HT1080 (cell line): ENCODE data around the gene WWTR1. TPM values are rescaled to one million over a fixed set of nuclear protein-coding genes. Genes with fewer than 3 reads are reported as not detected.

ENCODE experiments used
- DNase-seq: peaks from one replicate; pipeline ENCODE4 v3.0.0-alpha.2; 2015; ENCODE audit warnings: low read depth
- total RNA-seq: library from RNA; depleted of rRNA; stranded (reverse); fragments of >200 nt; shearing (Covaris generic); gene quantifications from 2 replicates; pipeline ENCODE4 v1.2.3, GENCODE V29; 2014

WWTR1 gene
- total RNA-seq, 1 experiment from 2014 or later = 116 TPM

DNA sequence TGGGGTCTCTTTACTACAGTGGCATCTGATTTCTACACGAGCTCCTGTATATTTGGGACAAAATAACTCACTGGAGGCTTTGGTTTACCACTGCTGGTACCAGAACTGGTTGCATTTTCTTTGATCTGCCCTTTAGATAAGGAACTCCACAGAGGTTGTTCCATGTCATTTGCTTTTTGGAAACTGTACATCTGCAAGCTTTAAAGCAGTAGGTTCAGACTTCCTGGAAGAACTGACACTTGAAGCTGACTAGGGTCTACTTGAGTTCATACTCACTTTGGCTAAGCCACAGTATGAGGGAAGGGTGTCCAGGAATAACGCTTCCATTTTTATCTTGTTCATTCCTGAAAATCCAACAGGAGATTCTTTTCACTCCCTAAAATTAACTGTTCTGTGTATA, 86.4 kb downstream of the WWTR1 start:
- no peak for DNase-seq

DNA sequence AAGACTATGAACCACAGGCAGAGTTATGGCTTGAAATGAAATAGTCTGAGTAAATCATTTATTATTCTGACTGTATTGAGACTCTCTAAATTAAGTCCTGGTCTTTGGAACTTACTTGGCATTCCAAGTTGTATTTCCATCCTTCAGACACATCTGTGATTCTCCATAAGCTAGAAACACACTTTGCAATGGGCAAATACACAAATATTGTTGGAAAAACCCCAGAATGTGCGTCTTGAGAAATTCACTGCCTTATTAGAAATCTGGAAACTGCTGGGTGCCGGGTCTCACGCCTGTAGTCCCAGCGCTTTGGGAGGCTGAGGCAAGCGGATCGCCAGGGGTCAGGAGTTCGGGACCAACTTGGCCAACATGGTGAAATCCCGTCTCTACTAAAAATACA, 87.8 kb downstream of the WWTR1 start:
- no peak for DNase-seq

DNA sequence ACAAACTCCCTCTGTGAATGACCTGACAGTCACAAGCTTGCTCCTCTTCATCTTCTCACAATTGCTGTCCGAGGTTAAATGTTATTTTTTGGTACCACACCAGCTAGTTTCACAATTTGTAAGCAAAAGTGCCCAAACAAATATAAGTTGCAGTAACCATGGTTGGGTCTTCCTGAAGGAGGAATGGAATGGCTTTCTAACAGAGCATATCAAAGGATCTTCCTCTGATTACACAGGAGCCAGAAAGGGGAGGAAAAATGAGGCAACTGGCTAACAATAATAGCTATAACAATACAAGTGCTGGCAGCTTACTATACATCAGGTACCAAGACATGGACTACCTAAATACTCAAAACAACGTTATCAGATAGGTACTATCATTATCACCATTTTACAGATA, 90.4 kb downstream of the WWTR1 start:
- no peak for DNase-seq

DNA sequence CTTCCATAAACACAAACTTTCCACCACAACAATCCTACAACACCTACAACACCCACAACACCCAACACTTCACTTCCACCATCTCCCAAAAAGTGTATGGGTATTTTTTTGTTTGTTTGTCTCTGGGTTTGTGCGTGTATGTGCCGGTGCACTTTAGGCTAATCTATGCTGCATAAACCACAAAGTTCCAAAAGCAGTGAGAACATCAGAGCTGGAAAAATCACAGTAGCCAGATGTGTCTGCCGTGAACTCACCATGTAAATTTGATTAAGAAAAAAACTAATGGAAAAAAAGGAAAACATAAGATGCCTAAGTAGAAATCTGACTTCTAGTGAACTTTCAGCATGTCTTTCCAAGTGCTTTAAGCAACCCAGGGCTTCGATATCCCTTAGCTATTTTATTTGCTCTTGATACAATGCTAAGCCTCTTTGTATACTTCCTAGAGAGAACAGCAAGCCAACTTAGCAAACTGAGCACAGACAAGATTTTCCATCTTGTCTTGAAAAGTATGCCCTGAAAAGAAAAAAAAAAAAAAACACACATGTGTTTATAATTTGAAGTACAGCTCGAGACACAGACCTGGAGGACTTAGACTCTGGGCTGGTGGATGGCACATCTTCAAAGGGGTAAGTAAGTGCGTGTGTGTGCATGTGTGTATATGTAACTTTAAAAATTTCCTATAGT, 91.4 kb downstream of the WWTR1 start:
- no peak for DNase-seq

DNA sequence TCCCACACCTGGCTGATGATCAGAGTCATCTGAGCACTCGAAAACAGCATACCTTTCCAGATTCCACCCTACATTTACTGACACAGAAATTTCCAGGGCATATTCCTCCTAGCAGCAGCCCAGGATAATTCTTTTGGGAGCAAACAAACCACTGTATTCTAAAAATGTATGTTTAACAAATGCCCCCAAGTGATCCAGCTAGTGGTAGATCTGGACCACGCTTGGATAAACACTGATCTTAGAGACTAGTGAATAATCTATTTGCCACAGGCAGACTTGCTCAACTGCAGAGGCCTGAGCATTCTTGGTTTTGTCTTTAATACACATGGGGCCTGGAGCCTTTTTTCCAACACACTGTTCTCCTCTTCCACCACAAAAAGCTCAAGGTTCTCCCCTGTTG, 93.7 kb downstream of the WWTR1 start:
- no peak for DNase-seq

DNA sequence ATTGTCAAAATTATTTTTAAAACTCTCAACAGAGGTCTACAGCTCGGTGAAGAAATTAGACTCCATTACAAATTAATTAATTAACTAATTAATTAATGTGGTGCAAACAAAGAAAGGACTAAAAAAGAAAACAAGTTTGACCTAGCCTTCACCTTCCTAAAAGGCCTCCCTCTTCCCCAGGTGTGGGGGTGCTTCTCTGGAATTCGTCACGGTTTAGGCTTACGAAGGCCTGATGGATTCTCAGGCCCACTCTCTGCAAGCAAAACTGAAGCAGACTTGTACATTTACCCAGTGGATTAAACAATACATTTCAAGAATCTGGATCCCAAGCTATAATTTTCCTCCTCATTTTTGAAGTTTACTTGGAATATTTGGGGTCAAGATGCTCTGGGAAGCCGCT, 94.7 kb downstream of the WWTR1 start:
- no peak for DNase-seq

DNA sequence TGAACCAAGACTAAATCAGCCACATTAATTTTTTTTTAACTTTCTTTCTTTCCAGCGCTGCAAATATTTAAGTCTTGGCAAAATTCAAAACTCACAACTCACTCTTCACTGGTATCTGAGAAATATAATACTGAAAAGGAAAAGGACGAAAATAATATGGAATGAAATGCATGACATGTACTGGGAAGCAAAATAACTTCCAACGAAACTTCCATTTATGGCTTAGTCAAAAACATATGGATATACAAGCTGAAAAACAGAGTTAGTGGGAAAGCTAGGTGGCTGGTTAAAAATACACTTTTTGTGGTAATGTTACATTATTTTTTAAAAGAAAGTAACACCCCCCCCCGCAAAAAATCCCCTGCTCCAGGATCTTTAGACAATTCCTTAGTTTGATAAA, 97.2 kb downstream of the WWTR1 start:
- no peak for DNase-seq

DNA sequence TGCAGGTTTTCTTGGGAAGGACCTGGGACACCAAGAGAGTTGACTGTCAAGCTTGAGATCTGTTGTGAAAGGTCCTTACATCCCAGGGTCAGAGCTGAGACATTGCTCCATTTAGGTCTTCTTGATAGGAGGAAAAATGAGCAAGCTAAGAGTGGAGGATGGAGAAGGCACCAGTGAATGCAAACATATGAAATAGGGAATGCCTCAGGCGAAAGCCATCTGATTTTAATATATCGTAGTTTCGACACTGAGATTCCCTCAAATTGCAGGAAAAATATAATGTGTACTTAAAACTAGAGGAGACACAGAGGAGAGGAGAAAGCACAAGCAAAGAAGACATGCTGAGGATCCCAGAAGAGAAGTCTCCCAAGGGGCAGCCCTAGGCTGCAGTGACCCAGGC, 97.8 kb downstream of the WWTR1 start:
- no peak for DNase-seq

DNA sequence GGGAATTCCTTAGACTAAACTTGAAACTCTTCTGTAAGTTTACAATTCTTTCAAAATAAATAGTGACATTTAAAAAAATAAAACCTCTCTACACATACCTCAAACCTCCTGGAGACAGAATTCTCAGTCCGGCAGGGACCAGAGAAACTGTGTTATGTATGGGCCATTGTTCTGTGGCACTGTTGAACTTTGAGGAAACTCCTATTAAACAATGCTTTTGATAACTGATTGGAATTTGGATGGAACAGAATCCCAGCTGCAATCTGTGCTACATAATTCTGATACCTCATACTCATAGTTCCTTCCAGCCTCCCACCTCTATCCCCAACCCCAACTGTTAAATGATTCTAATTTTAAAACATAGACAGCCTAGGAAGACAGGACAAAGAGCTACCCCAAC, 98.3 kb downstream of the WWTR1 start:
- DNase-seq = no peak

DNA sequence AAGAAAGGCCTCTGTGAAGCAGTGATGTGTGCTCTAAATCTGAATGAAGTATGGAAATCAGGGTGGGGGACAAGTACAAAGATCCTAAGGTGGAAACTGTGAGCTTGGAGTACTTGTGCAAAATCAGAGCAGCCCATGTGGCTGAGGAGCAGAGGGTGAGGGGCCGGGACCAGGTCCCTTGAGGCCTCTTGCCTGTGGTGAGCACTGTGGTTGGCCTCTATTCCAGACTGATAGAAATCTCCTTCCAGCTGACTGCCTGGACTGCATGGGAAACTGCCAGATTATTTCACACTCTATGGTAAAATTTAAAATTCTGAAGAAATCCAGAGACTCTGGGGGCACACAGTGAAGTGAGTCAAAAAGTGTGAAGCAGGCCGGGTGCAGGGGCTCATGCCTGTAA, 101.9 kb downstream of the WWTR1 start:
- no peak for DNase-seq

DNA sequence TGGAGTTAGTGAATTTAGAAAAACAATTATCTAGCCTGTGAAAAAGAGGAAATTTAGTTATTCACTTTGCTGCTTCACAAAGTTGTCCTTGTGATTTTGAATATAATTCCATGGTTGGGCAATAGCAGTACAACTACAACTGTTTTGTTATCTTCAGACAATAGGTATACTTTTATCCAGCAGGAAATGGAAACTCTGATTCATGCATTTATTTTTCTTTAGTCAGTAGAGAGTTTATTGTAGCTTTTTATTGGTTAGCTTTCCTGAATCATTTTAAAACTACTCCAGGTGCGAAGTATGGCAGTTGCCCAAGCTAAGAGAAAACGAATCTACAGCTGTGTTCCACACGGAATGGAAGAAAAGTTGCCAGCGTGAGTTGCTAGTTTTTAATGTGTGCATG, 103.0 kb downstream of the WWTR1 start:
- DNase-seq = peak; percentile 97

DNA sequence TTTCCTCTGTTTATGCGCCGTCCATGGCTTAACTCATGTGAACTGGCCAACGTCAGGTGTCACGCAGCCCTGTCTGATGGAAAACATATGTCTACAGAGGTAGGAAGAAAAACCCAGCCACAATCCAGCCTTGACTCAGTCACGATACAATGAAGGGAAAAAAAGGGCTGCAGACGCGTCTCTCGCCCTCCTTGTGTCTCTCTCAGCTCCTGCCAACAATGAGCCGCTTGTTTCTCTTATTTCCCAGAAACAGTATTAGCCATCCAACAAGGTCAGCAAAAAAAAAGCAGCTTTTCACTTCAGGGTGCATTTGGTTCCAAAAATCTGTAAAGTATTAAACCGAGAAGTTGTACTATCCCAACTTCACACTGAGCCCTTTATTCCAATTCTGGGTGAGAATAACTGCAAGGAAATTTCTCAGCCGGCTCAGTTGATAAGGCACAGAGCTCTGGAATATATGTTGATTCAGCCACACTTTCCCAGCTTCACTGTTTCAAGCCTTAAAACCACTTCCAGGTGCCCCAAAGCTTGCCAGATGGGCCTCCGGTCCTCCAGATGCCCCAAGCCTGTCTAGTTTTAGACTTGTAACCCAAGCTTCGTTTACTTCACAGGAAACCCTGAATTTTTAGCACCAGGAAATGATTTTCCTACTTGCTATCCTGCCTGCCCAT, 103.9 kb downstream of the WWTR1 start:
- peak; percentile 76 for DNase-seq

DNA sequence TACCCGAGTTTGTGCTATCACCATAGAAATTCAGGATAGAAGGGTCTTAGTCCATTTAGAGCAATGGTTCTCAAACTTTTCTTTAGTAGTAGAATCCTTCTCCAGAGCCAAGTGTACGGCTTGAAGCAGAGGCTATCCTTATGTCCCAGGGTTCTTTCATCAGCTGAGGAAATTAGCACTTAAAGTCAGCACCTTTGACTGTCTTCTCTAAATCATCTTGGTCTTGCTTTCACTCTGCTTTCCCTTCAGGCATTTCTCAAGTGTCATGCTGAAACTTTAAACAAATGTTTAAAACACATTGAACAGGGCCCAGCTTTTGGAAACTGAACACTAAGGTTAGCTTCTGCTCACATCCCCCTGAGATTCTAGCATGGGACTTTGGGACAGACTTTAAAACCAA, 105.1 kb downstream of the WWTR1 start:
- no peak for DNase-seq

DNA sequence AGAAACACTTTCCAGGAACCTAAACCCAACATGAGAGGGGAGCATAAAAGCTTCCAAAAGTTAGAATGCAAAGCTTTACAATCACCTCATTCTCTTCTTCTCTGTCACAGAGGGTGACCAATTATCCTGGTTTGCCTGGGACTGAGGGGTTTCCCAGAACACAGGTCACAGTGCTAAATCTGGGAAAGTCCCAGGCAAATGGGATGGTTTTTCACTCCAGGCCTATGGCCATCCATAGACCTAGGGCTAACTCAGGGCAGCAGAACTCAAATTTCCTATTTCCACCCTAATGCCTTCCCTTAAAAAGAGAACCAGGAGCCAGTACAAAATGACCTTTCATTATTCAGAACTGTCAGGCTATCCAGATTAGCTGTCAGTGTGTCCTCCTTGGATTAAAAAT, 106.3 kb downstream of the WWTR1 start:
- DNase-seq = no peak

DNA sequence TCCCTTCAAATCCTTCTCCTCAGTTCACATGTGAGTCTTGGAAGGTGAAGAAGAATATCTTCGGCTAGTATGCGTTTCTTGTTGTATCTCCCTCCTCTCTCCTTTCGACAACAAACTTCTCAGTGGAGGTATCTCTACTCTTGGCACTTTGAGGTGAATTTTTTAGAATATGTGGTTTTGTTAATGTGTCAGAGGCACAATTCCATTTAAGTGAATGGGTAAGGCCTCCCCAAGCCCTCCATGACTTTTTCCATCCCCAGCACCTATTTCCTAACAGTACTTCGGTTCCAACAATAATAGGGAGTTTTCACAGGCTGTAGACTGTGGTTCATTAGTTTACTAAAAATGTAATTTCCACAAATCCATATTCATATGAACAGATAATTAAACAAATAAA, 109.2 kb downstream of the WWTR1 start:
- no peak for DNase-seq

DNA sequence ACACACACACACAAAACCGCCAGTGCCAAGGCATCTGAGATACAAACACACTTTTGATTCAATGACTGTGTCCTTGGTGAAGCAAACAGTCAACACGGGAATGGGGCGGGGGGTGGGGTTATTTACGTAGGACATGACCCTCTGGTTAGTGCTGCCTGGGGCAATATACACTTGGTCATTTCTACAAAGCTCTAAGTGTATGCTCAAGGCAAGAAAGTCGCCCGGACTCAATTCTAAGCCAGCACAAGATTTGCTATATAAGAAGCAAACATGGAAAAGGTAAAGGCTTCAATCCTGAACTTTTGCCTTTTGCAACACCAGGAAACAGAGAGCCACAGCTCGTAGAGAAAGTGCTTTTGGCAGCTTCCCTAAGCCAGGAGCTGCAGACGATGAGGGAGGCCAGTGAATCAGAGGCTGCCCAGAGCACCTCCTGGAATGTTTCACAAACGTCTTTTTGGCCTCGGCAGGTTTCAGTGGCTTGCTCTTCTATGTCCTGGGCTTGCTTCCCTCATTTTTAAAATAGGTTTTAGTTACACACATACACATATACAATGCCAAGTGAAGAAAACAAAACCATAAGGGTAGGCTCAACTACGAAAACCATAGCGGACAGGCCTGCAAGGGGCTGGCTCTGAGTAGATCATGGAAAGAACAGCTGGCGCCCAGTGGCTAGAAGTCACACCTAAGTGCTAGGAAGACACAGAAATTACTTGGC, 109.7 kb downstream of the WWTR1 start:
- DNase-seq = peak; percentile 28

DNA sequence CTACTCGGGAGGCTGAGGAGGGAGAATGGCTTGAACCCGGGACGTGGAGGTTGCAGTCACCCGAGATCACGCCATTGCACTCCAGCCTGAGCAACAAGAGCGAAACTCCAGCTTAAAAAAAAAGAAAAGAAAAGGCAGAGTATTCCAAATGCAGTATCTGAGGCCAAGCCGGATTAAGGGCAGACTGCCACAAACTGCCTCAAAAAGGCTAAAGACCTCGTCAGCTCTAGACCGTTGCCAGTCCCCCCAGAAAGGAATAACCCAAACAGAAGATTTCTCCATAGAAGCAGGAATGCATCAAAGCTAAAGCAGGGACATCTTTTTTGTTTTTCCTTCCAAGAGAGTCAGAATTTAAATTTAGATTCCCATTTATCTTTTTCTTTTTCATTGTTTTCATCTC, 110.4 kb downstream of the WWTR1 start:
- DNase-seq = no peak

DNA sequence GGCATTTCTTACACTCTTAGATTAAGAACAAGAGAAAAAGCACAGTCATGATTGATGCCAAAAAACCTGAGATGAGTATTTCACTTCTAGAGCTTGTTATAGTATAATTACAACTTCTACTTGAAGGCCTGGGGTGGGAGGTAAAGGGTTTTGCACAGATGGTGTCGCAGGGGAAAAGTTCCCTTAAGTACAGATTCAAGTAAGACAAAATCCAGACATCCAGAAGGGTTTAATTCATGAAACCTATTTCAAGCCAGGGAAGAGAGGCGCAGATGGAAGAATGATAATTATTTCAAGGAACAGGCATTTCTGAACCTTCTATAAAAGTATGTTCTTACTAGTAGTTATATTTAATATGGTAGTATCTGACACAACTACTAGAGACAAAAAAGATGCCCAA, 112.8 kb downstream of the WWTR1 start:
- DNase-seq = no peak

DNA sequence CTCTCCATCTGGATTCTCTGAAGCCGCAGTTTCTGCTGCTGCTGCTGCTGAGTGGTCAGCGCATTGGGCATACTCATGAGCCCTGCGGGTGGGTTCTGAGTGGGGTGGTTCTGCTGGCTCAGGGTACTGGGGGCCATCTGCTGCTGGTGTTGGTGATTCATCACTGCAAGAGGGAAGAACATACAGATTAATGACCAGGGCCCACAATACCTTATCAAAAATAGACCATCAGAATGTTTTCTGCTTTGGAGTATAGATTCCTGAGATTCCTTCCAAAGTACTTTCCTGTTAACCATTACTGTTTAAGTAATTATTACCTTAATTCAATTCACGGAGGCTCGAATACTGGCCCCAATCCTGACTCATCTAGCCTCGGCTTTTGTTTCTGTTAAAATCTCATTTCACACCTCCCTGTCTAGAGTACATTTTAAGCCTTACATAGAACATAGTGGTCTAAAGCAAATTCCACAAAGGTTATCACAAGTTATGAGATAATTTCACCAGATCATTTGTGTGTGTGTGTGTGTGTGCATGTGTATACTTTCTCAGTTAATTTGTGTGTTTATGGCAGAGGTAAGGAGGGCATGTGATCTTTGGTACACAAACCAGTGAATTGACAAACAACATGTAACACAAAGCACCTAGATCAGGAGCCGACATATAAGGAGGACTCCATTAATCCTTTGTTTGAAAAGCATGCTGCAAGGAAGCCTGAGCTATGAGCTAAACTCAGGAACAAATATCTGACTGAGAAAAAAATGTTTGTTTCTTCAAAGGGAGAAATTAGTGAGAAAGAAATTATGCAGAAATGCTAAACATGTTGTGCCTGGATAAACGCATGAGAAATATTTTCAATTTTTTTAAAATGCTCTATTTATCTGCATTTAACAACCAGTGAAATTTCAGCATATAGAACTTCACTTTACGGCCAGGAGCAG, 115.2 kb downstream of the WWTR1 start:
- DNase-seq = peak; percentile 36

DNA sequence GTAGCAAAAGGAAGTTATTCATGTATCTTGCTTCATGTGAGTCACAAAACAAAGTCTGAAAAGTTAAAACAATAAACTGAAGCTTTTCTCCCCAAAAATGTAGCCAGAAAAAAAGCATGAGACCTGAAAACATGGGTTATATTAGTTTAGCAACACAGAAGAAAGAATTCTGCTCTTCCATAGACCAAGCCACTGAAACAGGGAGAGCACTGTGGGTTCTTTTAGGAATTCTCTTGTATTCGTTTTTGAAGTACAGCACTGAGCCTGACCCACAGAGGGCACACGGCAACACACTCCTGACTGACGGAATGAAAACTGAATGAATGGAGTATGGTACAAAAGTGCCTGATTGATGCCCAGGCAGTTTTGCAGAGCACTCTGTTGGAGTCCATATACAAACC, 116.7 kb downstream of the WWTR1 start:
- DNase-seq = peak; percentile 51

DNA sequence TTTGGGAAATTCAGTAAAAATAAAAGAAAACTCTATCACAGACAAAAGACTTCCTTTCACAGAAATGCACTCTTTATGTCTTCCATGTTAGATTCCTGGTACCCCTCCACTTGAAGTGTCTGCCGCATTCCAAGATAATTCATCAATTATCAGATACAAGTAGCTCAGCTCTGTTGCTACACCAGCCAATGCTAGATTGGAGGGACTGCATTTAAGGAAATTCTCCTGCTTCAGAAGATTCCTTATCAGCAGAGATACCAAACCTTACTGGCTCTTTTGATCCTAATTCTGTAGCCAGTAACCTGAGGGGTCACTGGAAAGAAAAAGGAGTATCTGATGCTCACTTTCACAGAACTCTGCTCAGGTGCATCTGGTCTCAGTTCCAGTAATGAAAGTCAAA, 119.5 kb downstream of the WWTR1 start:
- DNase-seq = no peak

DNA sequence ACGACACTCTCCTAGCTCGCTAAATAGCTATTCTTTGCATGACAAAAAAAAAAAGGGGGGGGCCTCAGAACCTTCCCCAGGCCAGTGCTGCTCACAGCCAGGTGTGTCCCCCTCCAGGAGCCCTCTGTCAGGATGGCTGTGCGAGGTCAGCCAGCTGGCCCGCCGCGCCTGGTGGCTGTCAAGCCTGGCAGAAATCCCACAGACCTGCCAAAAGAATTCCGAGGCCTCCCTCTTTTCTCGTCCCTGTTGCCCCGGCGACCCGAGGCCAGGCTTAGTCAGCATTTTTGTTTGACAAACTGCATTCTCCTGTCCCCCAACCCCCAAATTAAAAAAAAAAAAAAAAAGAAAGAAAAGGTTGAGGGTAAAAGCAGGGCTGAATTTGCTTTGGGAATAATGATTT, 121.4 kb downstream of the WWTR1 start:
- DNase-seq = peak; percentile 38
